Esophagus muscularis mucosa (tissue), 4 donors: ENCODE data around the gene NDUFV1. TPM values are rescaled to one million over a fixed set of nuclear protein-coding genes. Genes with fewer than 3 reads are reported as not detected.
"Not testable (repeated sequence)": the region's sequence is repeated elsewhere in the genome, so short reads cannot be mapped to it uniquely, and the experiment has no call there.

Experiments used
- DNase-seq: peaks from one replicate; pipeline ENCODE4 v3.0.0-alpha.2; 2017; ENCODE audit errors: extremely low spot score
- H3K27ac ChIP-seq, 4 donors: fragments of 200-600 bp; sonication (generic); replicated peaks in 1 of 4; 1 replicate in 3 of 4; 2 replicates in 1 of 4; pipeline ENCODE4 v1.5.1; 2016 to 2019; ENCODE audit warnings: mild to moderate bottlenecking in 1 of 4
- H3K27me3 ChIP-seq, 4 donors: fragments of 200-600 bp; sonication (generic); one replicate each; pipeline versions ENCODE4 v1.5.1 to v1.6.0; 2016 to 2019
- H3K36me3 ChIP-seq, 4 donors: fragments of 200-600 bp; sonication (generic); one replicate each; pipeline ENCODE4 v1.5.1; 2016 to 2019
- H3K4me1 ChIP-seq, 4 donors: fragments of 200-600 bp; sonication (generic); one replicate each; pipeline ENCODE4 v1.5.1; 2016 to 2019
- H3K4me3 ChIP-seq, 4 donors: fragments of 200-600 bp; sonication (generic); 1 replicate in 2 of 4; 2 replicates in 2 of 4; pipeline ENCODE4 v1.5.1; 2016 to 2019; ENCODE audit warnings: mild to moderate bottlenecking in 4 of 4, moderate library complexity in 1 of 4
- H3K9me3 ChIP-seq, 4 donors: fragments of 200-600 bp; sonication (generic); 1 replicate in 3 of 4; 2 replicates in 1 of 4; pipeline ENCODE4 v1.5.1; 2016 to 2019
- CTCF ChIP-seq, 3 experiments: fragments of 200-600 bp in 2 of 3; fragments of 450-650 bp in 1 of 3; sonication (generic) in 2 of 3; IDR thresholded peaks; one replicate each; pipeline ENCODE4 v1.5.1; 2017 to 2019; ENCODE audit warnings: antibody characterized with exemption in 3 of 3, mild to moderate bottlenecking in 2 of 3, moderate library complexity in 1 of 3
- EP300 ChIP-seq: sonication (generic); formaldehyde crosslinking; IDR thresholded peaks from one replicate; pipeline ENCODE4 v1.6.1; 2017; ENCODE audit warnings: antibody characterized with exemption
- POLR2A ChIP-seq: fragments of 450-650 bp; IDR thresholded peaks from one replicate; pipeline ENCODE4 v1.6.1; 2017; ENCODE audit warnings: antibody characterized with exemption, moderate library complexity, mild to moderate bottlenecking, low read depth
- POLR2AphosphoS5 ChIP-seq, 2 donors: sonication (generic); formaldehyde crosslinking; IDR thresholded peaks; one replicate each; pipeline ENCODE4 v1.6.1; 2017; ENCODE audit warnings: antibody characterized with exemption in 2 of 2
- WGBS: methylation state at CpG from one replicate; pipeline ENCODE4 v1.1.5; 2018; 5-methylcytosine and 5-hydroxymethylcytosine counted together
- intact Hi-C: fragments of 100-400 bp; cut with DNase I; formaldehyde crosslinking; loops from one replicate; pipeline ENCODE4 v1.15.1; 2023
- total RNA-seq, 4 donors: library from RNA; depleted of rRNA; stranded (reverse); fragments of >200 nt; gene quantifications; one replicate each; pipeline versions ENCODE4 v1.1.0 to v1.2.1, GENCODE V29; 2016

Gene NDUFV1
- total RNA-seq, 4 donors from 2014 or later, result 196 to 252 (median 212) TPM

GRCh38 chr11:67584881-67585873, 21.6 kb upstream of the NDUFV1 start:
- DNase-seq, result no peak
- TF ChIP-seq EP300, result no peak
- TF ChIP-seq POLR2A, result no peak
- TF ChIP-seq CTCF (IDR thresholded peaks at IDR 0.05), result no peak
- no peak for TF ChIP-seq POLR2AphosphoS5 (IDR thresholded peaks at IDR 0.05)
- Histone ChIP-seq H3K4me3 (peak overlapping the region; percentile 76 to 98 (median 94)), H3K27ac (peak overlapping the region; percentile 97 to 100 (median 98)), H3K4me1 (peaks cover 13 to 36% (median 25%) of the 10 kb centered on the region in 4 donors), H3K27me3 (no peaks in the 10 kb centered on the region), H3K36me3 (peaks cover 5 to 49% (median 41%) of the 10 kb centered on the region in 4 donors), H3K9me3 (no peaks in the 10 kb centered on the region)
- intact Hi-C loops, result no loop called here
- 92% methylated on average over 14 of the region's 21 CpGs for WGBS

GRCh38 chr11:67585911-67586310, 20.8 kb upstream of the NDUFV1 start:
- peak overlapping the region in 1 of 4 donors; percentile 36 for H3K27ac ChIP-seq
- H3K27me3 ChIP-seq, result no peaks in the 10 kb centered on the region
- peaks cover 5 to 49% (median 41%) of the 10 kb centered on the region in 4 donors for H3K36me3 ChIP-seq
- DNase-seq, result no peak
- 83% methylated on average over 4 of the region's 4 CpGs for WGBS
- intact Hi-C loops, result no loop called here
- no peak overlapping the region for H3K4me3 ChIP-seq
- no peaks in the 10 kb centered on the region for H3K9me3 ChIP-seq
- peaks cover 13 to 36% (median 25%) of the 10 kb centered on the region in 4 donors for H3K4me1 ChIP-seq
- TF ChIP-seq EP300, result no peak
- no peak for TF ChIP-seq POLR2A
- no peak for TF ChIP-seq POLR2AphosphoS5 (IDR thresholded peaks at IDR 0.05)
- no peak for TF ChIP-seq CTCF (IDR thresholded peaks at IDR 0.05)

- Histone ChIP-seq H3K27me3 (no peaks in the 10 kb centered on the region), H3K9me3 (no peaks in the 10 kb centered on the region), H3K36me3 (peaks cover 5 to 49% (median 41%) of the 10 kb centered on the region in 4 donors), H3K27ac (no peak overlapping the region), H3K4me1 (peaks cover 13 to 36% (median 25%) of the 10 kb centered on the region in 4 donors), H3K4me3 (no peak overlapping the region)
- no peak for DNase-seq
- intact Hi-C loops, result no loop called here
- 81% methylated on average over 5 of the region's 5 CpGs for WGBS
- no peak for TF ChIP-seq EP300
Observed at GRCh38 chr11:67586568-67587250, 20.0 kb upstream of the NDUFV1 start.

- H3K4me1 ChIP-seq, result peaks cover 8 to 28% (median 18%) of the 10 kb centered on the region in 4 donors
- 100% methylated on average over 1 of the region's 1 CpG for WGBS
- TF ChIP-seq POLR2A (no peak), POLR2AphosphoS5 (IDR thresholded peaks at IDR 0.05) (no peak), CTCF (IDR thresholded peaks at IDR 0.05) (no peak), EP300 (no peak)
- H3K9me3 ChIP-seq, result no peaks in the 10 kb centered on the region
- intact Hi-C loops, result no loop called here
- no peaks in the 10 kb centered on the region for H3K27me3 ChIP-seq
- no peak overlapping the region for H3K4me3 ChIP-seq
- DNase-seq, result no peak
- H3K27ac ChIP-seq, result no peak overlapping the region
- H3K36me3 ChIP-seq, result peaks cover 5 to 49% (median 41%) of the 10 kb centered on the region in 4 donors
Observed at GRCh38 chr11:67588136-67588503, 18.6 kb upstream of the NDUFV1 start.

- H3K4me3 ChIP-seq, H3K27ac ChIP-seq, intact Hi-C loops, DNase-seq, H3K9me3 ChIP-seq, H3K27me3 ChIP-seq: not testable (repeated sequence)
- 87% methylated on average over 11 of the region's 11 CpGs for WGBS
- Histone ChIP-seq H3K36me3 (peaks cover 5 to 49% (median 41%) of the 10 kb centered on the region in 4 donors), H3K4me1 (peaks cover 8 to 27% (median 17%) of the 10 kb centered on the region in 4 donors)
Observed at GRCh38 chr11:67588899-67589415, 17.8 kb upstream of the NDUFV1 start.
